Ishikawa (cell line): Measurements from ENCODE around the gene NAV2.
A peak's percentile ranks its signal among the peaks of the same experiment; 100 is the strongest.

Experiments used
- CEBPB ChIP-seq: IDR thresholded peaks from 2 replicates; pipeline ENCODE4 v1.6.1; 2012
- EGR1 ChIP-seq: IDR thresholded peaks from 2 replicates; pipeline ENCODE4 v1.6.1; 2012
- EP300 ChIP-seq: IDR thresholded peaks from 2 replicates; pipeline ENCODE4 v1.6.1; 2012; ENCODE audit warnings: borderline replicate concordance
- FOXM1 ChIP-seq: IDR thresholded peaks from 2 replicates; pipeline ENCODE4 v1.6.1; 2012; ENCODE audit warnings: low read depth, borderline replicate concordance
- NFIC ChIP-seq: IDR thresholded peaks from 2 replicates; pipeline ENCODE4 v1.6.1; 2012
- RAD21 ChIP-seq: IDR thresholded peaks from 2 replicates; pipeline ENCODE4 v1.6.1; 2012; ENCODE audit warnings: low read depth
- TAF1 ChIP-seq: IDR thresholded peaks from 2 replicates; pipeline ENCODE4 v1.6.1; 2012; ENCODE audit warnings: low read depth, mild to moderate bottlenecking
- TCF12 ChIP-seq: IDR thresholded peaks from 2 replicates; pipeline ENCODE4 v1.6.1; 2012; ENCODE audit warnings: low read depth
- TEAD4 ChIP-seq: IDR thresholded peaks from 2 replicates; pipeline ENCODE4 v1.6.1; 2012
- YY1 ChIP-seq: IDR thresholded peaks from 2 replicates; pipeline ENCODE4 v1.6.1; 2012; ENCODE audit warnings: low read depth
- ZBTB7A ChIP-seq: IDR thresholded peaks from 2 replicates; pipeline ENCODE4 v1.6.1; 2012; ENCODE audit warnings: low read depth
- TF ChIP-seq, protein P1 (sequence below): IDR thresholded peaks from 2 replicates; pipeline ENCODE4 v1.6.1; 2012
- TF ChIP-seq, protein P2 (sequence below): IDR thresholded peaks from 2 replicates; pipeline ENCODE4 v1.6.1; 2012; ENCODE audit warnings: low read depth, mild to moderate bottlenecking
- TF ChIP-seq, protein P3 (sequence below): IDR thresholded peaks from 2 replicates; pipeline ENCODE4 v1.6.1; 2012

DNA sequence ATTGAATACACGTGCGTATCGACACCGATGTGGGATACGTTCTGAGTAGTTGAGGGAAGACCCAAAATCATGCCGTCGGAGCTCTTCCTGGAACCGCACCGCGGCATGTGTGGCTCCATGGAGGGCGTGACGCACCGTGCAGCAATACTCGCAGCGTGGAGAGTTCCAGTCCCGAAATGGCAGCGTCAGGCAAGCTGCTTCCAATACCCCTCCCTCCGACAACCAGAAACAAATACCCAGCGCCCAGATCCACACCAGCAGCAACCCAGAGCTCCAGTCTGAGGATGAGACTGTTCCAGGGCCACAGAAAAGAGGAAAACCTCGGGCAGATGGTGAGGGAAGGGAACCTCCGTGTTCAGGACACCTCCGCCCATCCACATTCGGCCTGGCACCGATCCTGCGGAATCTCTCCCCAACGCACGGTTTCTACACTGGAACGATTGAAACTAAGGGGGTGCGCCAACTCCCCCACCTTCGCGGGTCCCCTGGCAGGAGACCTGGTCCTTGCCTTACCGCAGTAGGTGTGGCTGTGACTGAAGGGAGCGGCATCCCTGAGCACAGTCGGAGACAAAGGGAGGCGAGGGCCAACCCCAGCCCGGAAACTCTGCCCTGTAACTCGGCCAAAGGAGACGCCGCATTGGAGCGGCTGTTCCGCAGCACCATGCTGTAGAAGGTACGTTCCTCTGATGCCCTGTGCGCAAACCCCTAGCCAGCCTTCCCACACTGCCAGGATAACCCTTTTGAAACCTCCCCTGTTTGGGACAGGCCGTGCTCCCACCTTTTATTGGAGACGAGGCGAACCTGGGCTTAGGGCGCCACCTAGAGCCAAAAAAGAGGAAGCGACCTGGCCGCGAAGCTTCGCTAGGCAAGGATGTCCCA lies 419.4 kb downstream of the NAV2 start:
- TF ChIP-seq RAD21 (peak; percentile 96), CEBPB (no peak), TEAD4 (no peak), NFIC (no peak), EGR1 (no peak), TCF12 (no peak), TAF1 (no peak), YY1 (no peak), EP300 (no peak), ZBTB7A (no peak), FOXM1 (no peak)
- TF ChIP-seq, protein P1, sequence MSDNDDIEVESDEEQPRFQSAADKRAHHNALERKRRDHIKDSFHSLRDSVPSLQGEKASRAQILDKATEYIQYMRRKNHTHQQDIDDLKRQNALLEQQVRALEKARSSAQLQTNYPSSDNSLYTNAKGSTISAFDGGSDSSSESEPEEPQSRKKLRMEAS: no peak
- TF ChIP-seq, protein P2, sequence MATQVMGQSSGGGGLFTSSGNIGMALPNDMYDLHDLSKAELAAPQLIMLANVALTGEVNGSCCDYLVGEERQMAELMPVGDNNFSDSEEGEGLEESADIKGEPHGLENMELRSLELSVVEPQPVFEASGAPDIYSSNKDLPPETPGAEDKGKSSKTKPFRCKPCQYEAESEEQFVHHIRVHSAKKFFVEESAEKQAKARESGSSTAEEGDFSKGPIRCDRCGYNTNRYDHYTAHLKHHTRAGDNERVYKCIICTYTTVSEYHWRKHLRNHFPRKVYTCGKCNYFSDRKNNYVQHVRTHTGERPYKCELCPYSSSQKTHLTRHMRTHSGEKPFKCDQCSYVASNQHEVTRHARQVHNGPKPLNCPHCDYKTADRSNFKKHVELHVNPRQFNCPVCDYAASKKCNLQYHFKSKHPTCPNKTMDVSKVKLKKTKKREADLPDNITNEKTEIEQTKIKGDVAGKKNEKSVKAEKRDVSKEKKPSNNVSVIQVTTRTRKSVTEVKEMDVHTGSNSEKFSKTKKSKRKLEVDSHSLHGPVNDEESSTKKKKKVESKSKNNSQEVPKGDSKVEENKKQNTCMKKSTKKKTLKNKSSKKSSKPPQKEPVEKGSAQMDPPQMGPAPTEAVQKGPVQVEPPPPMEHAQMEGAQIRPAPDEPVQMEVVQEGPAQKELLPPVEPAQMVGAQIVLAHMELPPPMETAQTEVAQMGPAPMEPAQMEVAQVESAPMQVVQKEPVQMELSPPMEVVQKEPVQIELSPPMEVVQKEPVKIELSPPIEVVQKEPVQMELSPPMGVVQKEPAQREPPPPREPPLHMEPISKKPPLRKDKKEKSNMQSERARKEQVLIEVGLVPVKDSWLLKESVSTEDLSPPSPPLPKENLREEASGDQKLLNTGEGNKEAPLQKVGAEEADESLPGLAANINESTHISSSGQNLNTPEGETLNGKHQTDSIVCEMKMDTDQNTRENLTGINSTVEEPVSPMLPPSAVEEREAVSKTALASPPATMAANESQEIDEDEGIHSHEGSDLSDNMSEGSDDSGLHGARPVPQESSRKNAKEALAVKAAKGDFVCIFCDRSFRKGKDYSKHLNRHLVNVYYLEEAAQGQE: no peak
- TF ChIP-seq, protein P3, sequence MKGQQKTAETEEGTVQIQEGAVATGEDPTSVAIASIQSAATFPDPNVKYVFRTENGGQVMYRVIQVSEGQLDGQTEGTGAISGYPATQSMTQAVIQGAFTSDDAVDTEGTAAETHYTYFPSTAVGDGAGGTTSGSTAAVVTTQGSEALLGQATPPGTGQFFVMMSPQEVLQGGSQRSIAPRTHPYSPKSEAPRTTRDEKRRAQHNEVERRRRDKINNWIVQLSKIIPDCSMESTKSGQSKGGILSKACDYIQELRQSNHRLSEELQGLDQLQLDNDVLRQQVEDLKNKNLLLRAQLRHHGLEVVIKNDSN: no peak
